Measurements from ENCODE around the gene IQGAP1.
A peak's percentile ranks its signal among the peaks of the same experiment; 100 is the strongest.

The IQGAP1 gene

GRCh38 chr15:90382320-90382719, 5.7 kb upstream of the IQGAP1 start (continued):
- TF ChIP-seq PATZ1 (tag by site-specific recombination; IDR thresholded peaks at IDR 0.05) = no peak
- TF ChIP-seq ZNF175 (tag by site-specific recombination; IDR thresholded peaks at IDR 0.05) = no peak
- no peak for TF ChIP-seq ZNF776 (tag by site-specific recombination; IDR thresholded peaks at IDR 0.05; ENCODE audit: borderline replicate concordance)

- CTCF ChIA-PET = interaction anchor here (0.6 to 1.7 kb wide), 2 partner anchors 25 to 62 kb away, joined by 5 read pairs; no protein-coding TSS in a partner anchor
- TF ChIP-seq ZNF629 (tag by site-specific recombination; IDR thresholded peaks at IDR 0.05) = no peak
- TF ChIP-seq WT1 (tag by site-specific recombination; IDR thresholded peaks at IDR 0.05) = no peak
- no peak for TF ChIP-seq ZNF404 (tag by site-specific recombination; IDR thresholded peaks at IDR 0.05)
- TF ChIP-seq SCRT1 (tag by site-specific recombination; IDR thresholded peaks at IDR 0.05; ENCODE audit: borderline replicate concordance) = no peak
- TF ChIP-seq ZNF26 (tag by site-specific recombination; IDR thresholded peaks at IDR 0.05) = no peak
- no peak for TF ChIP-seq ZNF660 (tag by site-specific recombination; IDR thresholded peaks at IDR 0.05)
- TF ChIP-seq ATF2 (tag by site-specific recombination; IDR thresholded peaks at IDR 0.05; ENCODE audit: low read depth) = no peak
- no peak for TF ChIP-seq ZNF121 (tag by site-specific recombination; IDR thresholded peaks at IDR 0.05)
- TF ChIP-seq ZBTB48 (tag by site-specific recombination; IDR thresholded peaks at IDR 0.05) = no peak
- no peak for TF ChIP-seq MZF1 (tag by site-specific recombination; IDR thresholded peaks at IDR 0.05; ENCODE audit: borderline replicate concordance)
- TF ChIP-seq ZNF626 (tag by site-specific recombination; IDR thresholded peaks at IDR 0.05) = no peak
- TF ChIP-seq ZNF777 (tag by site-specific recombination; IDR thresholded peaks at IDR 0.05; ENCODE audit: borderline replicate concordance) = no peak
- H3K36me3 ChIP-seq (ENCODE audit: control insufficient read depth in 2 of 2, insufficient read depth in 1 of 2, low read length in 2 of 2) = peaks cover 6 to 8% of the 10 kb centered on the region in 2 experiments; a peak in 2 of 3 replicates
- H3K27ac ChIP-seq (ENCODE audit: extremely low read depth, low read depth, low read length) = no peak overlapping the region
- H3K4me1 ChIP-seq (ENCODE audit: control insufficient read depth, insufficient read depth, low read length) = peaks cover 11% of the 10 kb centered on the region
- POLR2A ChIA-PET = interaction anchor here (2.8 kb wide), 1 partner anchor 16 kb away, joined by 23 read pairs; no protein-coding TSS in a partner anchor
- H3K9me3 ChIP-seq (ENCODE audit: control insufficient read depth, insufficient read depth, low read depth, low read length) = no peaks in the 10 kb centered on the region
- H3K4me3 ChIP-seq (ENCODE audit: low read depth, low read length) = no peak overlapping the region
Measured at GRCh38 chr15:90386221-90386620, 1.8 kb upstream of the IQGAP1 start.

GRCh38 chr15:90388462-90389380, 679 bp downstream of the IQGAP1 start:
- Histone ChIP-seq H3K4me1 (ENCODE audit: control insufficient read depth, insufficient read depth, low read length) (peaks cover 15% of the 10 kb centered on the region), H3K27ac (ENCODE audit: extremely low read depth, low read depth, low read length) (peak overlapping the region; percentile 77), H3K36me3 (ENCODE audit: control insufficient read depth in 2 of 2, insufficient read depth in 1 of 2, low read length in 2 of 2) (peaks cover 11 to 19% of the 10 kb centered on the region in 2 experiments; a peak in 2 of 3 replicates), H3K4me3 (ENCODE audit: low read depth, low read length) (peak overlapping the region; percentile 96), H3K9me3 (ENCODE audit: control insufficient read depth, insufficient read depth, low read depth, low read length) (no peaks in the 10 kb centered on the region)
- ChIA-PET CTCF (interaction anchor here (0.6 to 1.9 kb wide), 3 partner anchors 37 to 94 kb away, joined by 3 to 10 read pairs (median 3); partner anchors contain the start of gene ZNF774), POLR2A (interaction anchor here (0.6 to 2.8 kb wide), 35 partner anchors 8 to 1605 kb away, joined by 3 to 32 read pairs (median 5); partner anchors contain the start of genes CRTC3, TTLL13, UNC45A and ZNF774)
- TF ChIP-seq GFI1B (tag by site-specific recombination; IDR thresholded peaks at IDR 0.05) (no peak), ZBTB44 (tag by site-specific recombination; IDR thresholded peaks at IDR 0.05) (no peak), ZNF776 (tag by site-specific recombination; IDR thresholded peaks at IDR 0.05; ENCODE audit: borderline replicate concordance) (no peak), ZNF175 (tag by site-specific recombination; IDR thresholded peaks at IDR 0.05) (no peak), ZNF2 (tag by site-specific recombination; IDR thresholded peaks at IDR 0.05) (no peak), TCF7L2 (IDR thresholded peaks at IDR 0.05; ENCODE audit: borderline replicate concordance, low read depth, low read length) (no peak), ZNF555 (tag by site-specific recombination; conservative IDR thresholded peaks at IDR 0.05) (no peak), INSM2 (tag by site-specific recombination; IDR thresholded peaks at IDR 0.05) (no peak), WT1 (tag by site-specific recombination; IDR thresholded peaks at IDR 0.05) (no peak), BCL11B (tag by site-specific recombination; IDR thresholded peaks at IDR 0.05; ENCODE audit: low read depth) (no peak)

All from HEK293 (cell line).